GM18499 (cell line): ENCODE measurements around the gene ELMOD3.
"Not testable (repeated sequence)": the region's sequence is repeated elsewhere in the genome, so short reads cannot be mapped to it uniquely, and the experiment has no call there.

ENCODE experiments used
- ATAC-seq: cut with Tn5 transposase; IDR thresholded peaks from one replicate; pipeline ENCODE4 v1.9.1; 2021; ENCODE audit warnings: moderate number of reproducible peaks; ENCODE audit not compliant: insufficient read depth, unreplicated experiment

The ELMOD3 gene

GRCh38 chr2:85398426-85399182 lies 44.0 kb downstream of the ELMOD3 start:
- ATAC-seq, result no peak

GRCh38 chr2:85399183-85399455 lies 44.5 kb downstream of the ELMOD3 start:
- no peak for ATAC-seq

- no peak for ATAC-seq
Measured at GRCh38 chr2:85400023-85400422, 45.5 kb downstream of the ELMOD3 start.

- ATAC-seq, result no peak
Measured at GRCh38 chr2:85400541-85401463, 46.2 kb downstream of the ELMOD3 start.

- no peak for ATAC-seq
Measured at GRCh38 chr2:85401464-85401805, 46.9 kb downstream of the ELMOD3 start.

GRCh38 chr2:85401844-85402243 lies 47.3 kb downstream of the ELMOD3 start:
- ATAC-seq, result no peak

- no peak for ATAC-seq
Measured at GRCh38 chr2:85405201-85406059, 50.9 kb downstream of the ELMOD3 start.

GRCh38 chr2:85409845-85410583 lies 55.4 kb downstream of the ELMOD3 start, which contains the start of gene CAPG:
TSS of gene CAPG (minus strand) at chr2:85410366. CDS start at chr2:85402145, 8,221 bp downstream.
- no peak for ATAC-seq

GRCh38 chr2:85410584-85411404 lies 56.2 kb downstream of the ELMOD3 start:
- ATAC-seq, result no peak

- no peak for ATAC-seq
Measured at GRCh38 chr2:85411405-85411748, 56.8 kb downstream of the ELMOD3 start.

GRCh38 chr2:85413592-85414420 lies 59.2 kb downstream of the ELMOD3 start:
- no peak for ATAC-seq

- not testable (repeated sequence) for ATAC-seq
Measured at GRCh38 chr2:85414421-85414759, 59.8 kb downstream of the ELMOD3 start.

GRCh38 chr2:85414761-85415553 lies 60.4 kb downstream of the ELMOD3 start:
- ATAC-seq, result no peak

GRCh38 chr2:85415980-85416650 lies 61.5 kb downstream of the ELMOD3 start:
- ATAC-seq, result no peak

GRCh38 chr2:85418132-85419008 lies 63.8 kb downstream of the ELMOD3 start, which contains the start of gene SH2D6:
TSS of gene SH2D6 (plus strand) at chr2:85418714. CDS start at chr2:85429466, 10,752 bp downstream.
- no peak for ATAC-seq

- ATAC-seq, result no peak
Measured at GRCh38 chr2:85419009-85419675, 64.6 kb downstream of the ELMOD3 start.
